Mucosa of descending colon (tissue), 3 donors: Measurements from ENCODE around the gene SFRP2. TPM values are rescaled to one million over a fixed set of nuclear protein-coding genes. Genes with fewer than 3 reads are reported as not detected.

Source experiments
- ATAC-seq: fragments of 200-7000 bp; cut with Tn5 transposase; one replicate; pipeline ENCODE4 v1.9.1; 2020; ENCODE audit warnings: mild to moderate bottlenecking, moderate library complexity
- DNase-seq, 3 donors: peaks; one replicate each; pipeline ENCODE4 v3.0.0-alpha.2; 2020
- H3K36me3 ChIP-seq: fragments of 200-600 bp; one replicate; pipeline ENCODE4 v1.8.0; 2021; ENCODE audit warnings: low read depth, mild to moderate bottlenecking
- H3K4me1 ChIP-seq: fragments of 200-600 bp; one replicate; pipeline ENCODE4 v1.8.0; 2021; ENCODE audit warnings: low read depth, mild to moderate bottlenecking
- H3K4me3 ChIP-seq: fragments of 200-600 bp; one replicate; pipeline ENCODE4 v1.8.0; 2021; ENCODE audit warnings: mild to moderate bottlenecking
- H3K9me3 ChIP-seq: fragments of 200-600 bp; one replicate; pipeline ENCODE4 v1.8.0; 2021; ENCODE audit warnings: mild to moderate bottlenecking
- CTCF ChIP-seq: fragments of 200-600 bp; IDR thresholded peaks from one replicate; pipeline ENCODE4 v1.8.0; 2022; ENCODE audit warnings: antibody characterized with exemption, mild to moderate bottlenecking
- intact Hi-C, 2 donors: fragments of 100-400 bp; cut with DNase I in 1 of 2; cut with micrococcal nuclease in 1 of 2; formaldehyde crosslinking; loops; one replicate each; pipeline versions ENCODE4 v1.11.0 to v1.11.1; 2022; cut with DNase I, micrococcal nuclease
- total RNA-seq, 3 donors: library from RNA; stranded (reverse); fragmentation: NEBNext Ultra II Directional in 2 of 3; extraction: Animal tissue kit (Norgen Biotek cat#: 25700) in 2 of 3; gene quantifications; one replicate each; pipeline versions ENCODE4 v1.2.1 to v1.2.4, GENCODE V29; 2021 to 2023
- donor health status: DM: no; HTN: no; CAD: no; lungs with moderate emphysema.
- donor health status: DM: no; HTN: no; CAD: no.
- donor health status: DM: no; HTN: yes; CAD: no.

Gene SFRP2
- total RNA-seq, 3 donors from 2014 or later, result 3.9 to 51.9 (median 32.5) TPM

GRCh38 chr4:153831245-153831644 lies 42.4 kb upstream of the SFRP2 start:
- no peak for TF ChIP-seq CTCF
- intact Hi-C loops, result no loop called here
- H3K9me3 ChIP-seq, result no peaks in the 10 kb centered on the region
- no peaks in the 10 kb centered on the region for H3K4me1 ChIP-seq
- DNase-seq (no peak), ATAC-seq (no peak)
- no peak overlapping the region for H3K4me3 ChIP-seq
- H3K36me3 ChIP-seq, result no peaks in the 10 kb centered on the region

DNA sequence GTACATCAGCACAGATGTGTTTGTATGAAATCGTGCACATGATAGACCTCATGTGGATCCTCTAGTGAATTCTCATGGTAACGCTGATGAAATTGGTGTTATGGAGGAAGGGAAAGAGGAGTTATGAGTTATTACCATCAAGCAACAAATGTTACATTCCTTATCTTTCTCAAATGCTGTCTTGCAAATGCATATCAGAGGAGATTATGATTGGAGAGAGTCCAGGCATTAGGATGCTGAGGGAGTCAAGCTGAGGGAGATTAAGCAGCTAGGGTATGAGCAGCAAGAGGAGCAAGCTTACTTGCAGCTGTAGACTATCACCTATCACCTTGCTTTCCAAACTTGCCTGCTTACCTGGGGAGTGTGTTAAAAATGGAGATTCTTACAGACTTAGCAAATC lies 36.8 kb upstream of the SFRP2 start:
- ATAC-seq (no peak), DNase-seq (no peak)
- no peak overlapping the region for H3K4me3 ChIP-seq
- intact Hi-C loops, result no loop called here
- H3K4me1 ChIP-seq, result no peaks in the 10 kb centered on the region
- TF ChIP-seq CTCF, result no peak
- H3K9me3 ChIP-seq, result no peaks in the 10 kb centered on the region
- H3K36me3 ChIP-seq, result no peaks in the 10 kb centered on the region

GRCh38 chr4:153825126-153825525 lies 36.2 kb upstream of the SFRP2 start:
- ATAC-seq (no peak), DNase-seq (no peak)
- TF ChIP-seq CTCF, result no peak
- no peaks in the 10 kb centered on the region for H3K36me3 ChIP-seq
- H3K4me3 ChIP-seq, result no peak overlapping the region
- intact Hi-C loops, result no loop called here
- H3K4me1 ChIP-seq, result no peaks in the 10 kb centered on the region
- H3K9me3 ChIP-seq, result no peaks in the 10 kb centered on the region

GRCh38 chr4:153824501-153824900 lies 35.6 kb upstream of the SFRP2 start:
- no peaks in the 10 kb centered on the region for H3K4me1 ChIP-seq
- ATAC-seq (no peak), DNase-seq (no peak)
- H3K36me3 ChIP-seq, result no peaks in the 10 kb centered on the region
- no peak for TF ChIP-seq CTCF
- no peak overlapping the region for H3K4me3 ChIP-seq
- H3K9me3 ChIP-seq, result no peaks in the 10 kb centered on the region
- intact Hi-C loops, result no loop called here

DNA sequence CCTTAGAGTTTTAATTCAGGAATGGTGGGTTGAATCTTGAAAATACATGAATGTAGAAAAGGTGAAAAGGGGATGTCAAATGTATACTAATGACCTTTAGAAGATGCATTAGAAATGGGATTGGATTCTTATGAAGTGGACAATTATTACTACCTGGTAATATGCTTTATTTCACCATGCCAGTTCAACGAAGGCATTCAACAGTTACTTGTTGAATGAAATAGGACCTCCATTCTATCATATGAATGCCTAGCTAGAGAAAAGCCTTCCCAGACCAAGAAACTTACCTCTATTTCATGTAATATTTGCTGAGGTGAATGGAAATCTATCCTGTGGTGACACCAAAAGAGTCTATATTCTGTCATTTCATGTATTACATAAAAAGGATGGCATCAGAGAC lies 34.6 kb upstream of the SFRP2 start:
- Histone ChIP-seq H3K4me1 (no peaks in the 10 kb centered on the region), H3K36me3 (no peaks in the 10 kb centered on the region), H3K9me3 (no peaks in the 10 kb centered on the region), H3K4me3 (no peak overlapping the region)
- no peak for TF ChIP-seq CTCF
- DNase-seq (no peak), ATAC-seq (no peak)
- intact Hi-C loops, result no loop called here

DNA sequence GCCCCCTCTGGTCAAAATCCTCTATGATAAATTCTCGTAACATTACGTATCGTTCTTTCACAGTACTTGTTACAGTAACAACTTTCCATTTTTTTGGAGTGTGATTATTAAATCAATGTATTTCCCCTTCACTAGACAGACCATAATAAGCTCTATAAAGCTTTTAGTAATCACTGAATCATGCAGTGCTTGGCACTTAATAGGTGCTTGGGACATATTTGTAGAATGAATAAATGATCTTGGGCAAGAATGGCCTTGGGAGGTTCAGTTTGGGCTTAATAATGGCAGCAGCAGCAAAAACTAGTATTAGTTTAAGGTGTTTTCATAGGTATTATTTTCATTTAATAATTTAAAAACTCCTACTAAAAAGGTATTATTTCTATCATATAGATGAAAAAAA lies 33.4 kb upstream of the SFRP2 start:
- intact Hi-C loops, result no loop called here

More for the DNA sequence above, 33.4 kb upstream of the SFRP2 start:
- ATAC-seq, result no peak
- H3K36me3 ChIP-seq, result no peaks in the 10 kb centered on the region
- H3K4me3 ChIP-seq, result no peak overlapping the region
- no peaks in the 10 kb centered on the region for H3K9me3 ChIP-seq
- no peaks in the 10 kb centered on the region for H3K4me1 ChIP-seq
- TF ChIP-seq CTCF, result no peak
- DNase-seq, result no peak
